Urinary bladder (tissue), 4 donors: ENCODE measurements around the gene GPSM1. TPM values are rescaled to one million over a fixed set of nuclear protein-coding genes. Genes with fewer than 3 reads are reported as not detected.

Source experiments
- DNase-seq: peaks from one replicate; pipeline ENCODE4 v3.0.0-alpha.2; 2015; ENCODE audit errors: extremely low spot score
- H3K27ac ChIP-seq: one replicate; pipeline ENCODE4 v1.5.1; 2013; ENCODE audit warnings: low read depth, mild to moderate bottlenecking, moderate library complexity
- H3K36me3 ChIP-seq: one replicate; pipeline ENCODE4 v1.6.1; 2013; ENCODE audit warnings: mild to moderate bottlenecking, moderate library complexity; ENCODE audit not compliant: insufficient read depth
- H3K4me1 ChIP-seq: one replicate; pipeline ENCODE4 v1.6.1; 2013; ENCODE audit warnings: mild to moderate bottlenecking, moderate library complexity; ENCODE audit not compliant: insufficient read depth
- H3K4me3 ChIP-seq: one replicate; pipeline ENCODE4 v1.5.1; 2013; ENCODE audit warnings: low read depth, low read length
- WGBS: extraction: QIAGEN DNeasy Blood & Tissue Kit; methylation state at CpG from one replicate; pipeline ENCODE4 v1.1.7; 2013; 5-methylcytosine and 5-hydroxymethylcytosine counted together
- polyA plus RNA-seq: library from polyadenylated mRNA; stranded (reverse); fragments of 200-250 nt; gene quantifications from one replicate; pipeline ENCODE4 v1.2.3, GENCODE V29; 2013
- total RNA-seq: library from RNA; depleted of rRNA; stranded (reverse); fragments of >200 nt; gene quantifications from one replicate; pipeline ENCODE4 v1.2.3, GENCODE V29; 2014
- donor health status: healthy with polysubstance abuse.
- donor health status: healthy.

The GPSM1 gene, protein sequence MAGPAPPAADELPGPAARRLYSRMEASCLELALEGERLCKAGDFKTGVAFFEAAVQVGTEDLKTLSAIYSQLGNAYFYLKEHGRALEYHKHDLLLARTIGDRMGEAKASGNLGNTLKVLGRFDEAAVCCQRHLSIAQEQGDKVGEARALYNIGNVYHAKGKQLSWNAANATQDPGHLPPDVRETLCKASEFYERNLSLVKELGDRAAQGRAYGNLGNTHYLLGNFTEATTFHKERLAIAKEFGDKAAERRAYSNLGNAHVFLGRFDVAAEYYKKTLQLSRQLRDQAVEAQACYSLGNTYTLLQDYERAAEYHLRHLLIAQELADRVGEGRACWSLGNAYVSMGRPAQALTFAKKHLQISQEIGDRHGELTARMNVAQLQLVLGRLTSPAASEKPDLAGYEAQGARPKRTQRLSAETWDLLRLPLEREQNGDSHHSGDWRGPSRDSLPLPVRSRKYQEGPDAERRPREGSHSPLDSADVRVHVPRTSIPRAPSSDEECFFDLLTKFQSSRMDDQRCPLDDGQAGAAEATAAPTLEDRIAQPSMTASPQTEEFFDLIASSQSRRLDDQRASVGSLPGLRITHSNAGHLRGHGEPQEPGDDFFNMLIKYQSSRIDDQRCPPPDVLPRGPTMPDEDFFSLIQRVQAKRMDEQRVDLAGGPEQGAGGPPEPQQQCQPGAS
- total RNA-seq (22.3 TPM), polyA plus RNA-seq (13.5 TPM)

DNA sequence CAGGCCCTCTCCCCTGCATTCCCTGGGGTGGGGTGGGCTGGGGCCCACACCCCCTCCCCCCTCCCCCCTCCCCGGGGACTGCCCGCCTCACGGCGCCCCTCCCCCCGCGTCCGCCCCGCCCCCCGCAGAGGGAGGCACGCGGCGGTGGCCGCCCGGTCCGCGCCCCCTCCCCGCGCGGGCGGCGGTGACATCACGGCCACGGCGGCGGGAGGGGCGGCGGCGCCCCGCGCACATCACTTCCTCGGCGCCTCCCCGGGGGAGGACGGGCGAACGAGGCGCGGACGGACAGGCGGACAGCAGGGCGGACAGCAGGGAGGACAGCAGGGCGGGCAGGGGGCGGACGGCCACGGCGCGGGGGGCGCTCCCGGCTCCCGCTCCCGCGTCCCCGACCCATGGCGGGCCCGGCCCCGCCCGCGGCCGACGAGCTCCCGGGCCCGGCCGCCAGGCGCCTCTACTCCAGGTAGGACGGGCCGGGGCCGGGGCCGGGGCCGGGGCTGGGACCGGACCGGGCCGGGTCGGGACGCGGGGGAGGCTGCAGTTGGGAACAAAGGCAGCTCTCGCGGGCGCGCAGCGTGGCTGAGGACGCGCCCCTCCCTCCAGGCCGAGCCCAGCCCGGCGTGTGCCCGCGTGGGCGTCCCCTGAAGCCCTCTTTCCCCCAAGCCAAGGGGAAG is at the start of gene GPSM1:
GPSM1 (plus strand) TSS at position 236 of the 671 bp plus-strand sequence; CDS start at position 393, 157 bp downstream.
- DNase-seq, result no peak
- Histone ChIP-seq H3K4me3 (peak within 1 kb of the TSS; percentile 69), H3K4me1 (no peaks in the 10 kb centered on the region), H3K36me3 (no peaks in the 10 kb centered on the region), H3K27ac (peak within 1 kb of the TSS; percentile 49)
- 1% methylated on average over 75 of the region's 88 CpGs for WGBS

DNA sequence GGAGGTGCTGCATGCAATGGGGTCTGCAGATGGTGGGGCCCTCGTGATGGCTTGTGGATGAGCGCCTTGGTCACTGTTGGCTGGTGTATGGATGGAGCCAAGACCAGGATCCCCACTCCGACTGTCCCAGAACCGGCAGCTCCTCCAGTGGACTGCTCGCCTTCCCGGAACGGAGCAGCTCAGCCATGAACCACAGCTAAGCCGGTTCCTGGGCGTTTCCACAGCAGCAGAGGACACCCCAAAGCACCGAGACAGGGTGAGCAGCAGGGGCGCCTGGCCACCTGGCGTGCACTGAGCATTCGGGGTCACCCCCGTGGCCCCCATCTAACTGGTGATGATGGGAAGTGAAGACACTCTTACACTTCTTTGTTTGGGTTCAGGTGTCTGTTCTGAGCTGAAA is 49.6 kb upstream of the GPSM1 start:
- Histone ChIP-seq H3K4me1 (no peaks in the 10 kb centered on the region), H3K27ac (no peak overlapping the region), H3K36me3 (no peaks in the 10 kb centered on the region), H3K4me3 (no peak overlapping the region)
- DNase-seq, result no peak
- 89% methylated on average over 14 of the region's 14 CpGs for WGBS

DNA sequence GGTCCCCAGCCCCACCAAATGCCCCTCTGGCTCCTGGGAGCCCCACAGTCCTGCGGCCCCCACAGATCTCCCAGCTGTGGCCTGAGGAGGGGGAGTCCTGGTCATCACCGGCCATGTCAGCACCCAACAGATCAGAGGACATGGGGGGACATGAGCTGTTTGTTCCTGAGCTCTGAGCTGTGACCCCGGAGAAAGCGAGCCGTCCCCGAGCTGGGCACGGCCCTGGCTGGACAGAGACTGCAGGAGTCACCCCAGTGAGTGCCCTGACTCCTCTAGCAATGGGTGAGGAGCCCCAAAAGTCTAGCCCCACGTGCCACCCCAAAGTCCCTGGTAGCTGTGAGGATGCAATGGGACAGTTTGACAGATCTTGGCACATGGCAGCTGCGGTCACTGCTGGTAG is 49.1 kb upstream of the GPSM1 start:
- Histone ChIP-seq H3K27ac (no peak overlapping the region), H3K4me1 (no peaks in the 10 kb centered on the region), H3K4me3 (no peak overlapping the region), H3K36me3 (no peaks in the 10 kb centered on the region)
- WGBS, result 87% methylated on average over 9 of the region's 9 CpGs
- DNase-seq, result no peak

DNA sequence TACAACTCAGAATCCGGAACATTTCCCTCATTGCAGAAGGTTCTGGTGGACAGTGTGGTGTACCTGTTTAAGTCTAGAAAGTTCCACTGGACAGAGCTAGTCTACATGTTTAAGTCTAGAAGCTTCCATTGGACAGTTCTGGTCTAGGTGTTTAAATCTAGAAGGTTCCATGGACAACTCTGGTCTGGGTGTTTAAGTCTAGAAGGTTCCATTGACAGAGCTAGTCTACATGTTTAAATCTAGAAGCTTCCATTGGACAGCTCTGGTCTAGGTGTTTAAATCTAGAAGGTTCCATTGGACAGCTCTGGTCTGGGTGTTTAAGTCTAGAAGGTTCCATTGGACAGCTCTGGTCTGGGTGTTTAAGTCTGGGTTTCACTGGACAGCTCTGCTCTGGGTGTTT is 48.4 kb upstream of the GPSM1 start:
- H3K36me3 ChIP-seq, result no peaks in the 10 kb centered on the region
- no peak for DNase-seq
- 88% methylated on average over 1 of the region's 1 CpG for WGBS
- no peaks in the 10 kb centered on the region for H3K4me1 ChIP-seq
- H3K4me3 ChIP-seq, result no peak overlapping the region
- H3K27ac ChIP-seq, result no peak overlapping the region

DNA sequence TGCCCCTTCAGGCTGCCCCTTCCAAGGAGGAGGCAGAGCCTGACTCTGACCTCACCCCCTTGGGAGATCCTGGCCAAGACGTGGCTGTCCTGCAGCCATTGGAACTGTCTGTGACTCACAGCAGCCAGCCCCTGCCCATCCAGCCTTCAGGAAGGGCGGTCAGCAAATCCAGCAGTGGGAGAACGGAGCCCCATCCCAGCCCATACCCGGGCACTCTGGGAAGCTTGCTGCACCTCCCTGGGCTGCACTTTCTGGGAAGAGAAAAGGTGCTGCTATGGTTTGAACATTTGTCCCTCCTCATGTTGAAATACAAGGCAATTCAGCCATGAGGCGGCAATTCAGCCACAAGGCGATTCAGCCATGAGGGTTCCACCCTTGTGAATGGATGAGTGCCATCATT is 47.9 kb upstream of the GPSM1 start:
- Histone ChIP-seq H3K36me3 (no peaks in the 10 kb centered on the region), H3K4me1 (no peaks in the 10 kb centered on the region)
- 89% methylated on average over 6 of the region's 6 CpGs for WGBS

DNA sequence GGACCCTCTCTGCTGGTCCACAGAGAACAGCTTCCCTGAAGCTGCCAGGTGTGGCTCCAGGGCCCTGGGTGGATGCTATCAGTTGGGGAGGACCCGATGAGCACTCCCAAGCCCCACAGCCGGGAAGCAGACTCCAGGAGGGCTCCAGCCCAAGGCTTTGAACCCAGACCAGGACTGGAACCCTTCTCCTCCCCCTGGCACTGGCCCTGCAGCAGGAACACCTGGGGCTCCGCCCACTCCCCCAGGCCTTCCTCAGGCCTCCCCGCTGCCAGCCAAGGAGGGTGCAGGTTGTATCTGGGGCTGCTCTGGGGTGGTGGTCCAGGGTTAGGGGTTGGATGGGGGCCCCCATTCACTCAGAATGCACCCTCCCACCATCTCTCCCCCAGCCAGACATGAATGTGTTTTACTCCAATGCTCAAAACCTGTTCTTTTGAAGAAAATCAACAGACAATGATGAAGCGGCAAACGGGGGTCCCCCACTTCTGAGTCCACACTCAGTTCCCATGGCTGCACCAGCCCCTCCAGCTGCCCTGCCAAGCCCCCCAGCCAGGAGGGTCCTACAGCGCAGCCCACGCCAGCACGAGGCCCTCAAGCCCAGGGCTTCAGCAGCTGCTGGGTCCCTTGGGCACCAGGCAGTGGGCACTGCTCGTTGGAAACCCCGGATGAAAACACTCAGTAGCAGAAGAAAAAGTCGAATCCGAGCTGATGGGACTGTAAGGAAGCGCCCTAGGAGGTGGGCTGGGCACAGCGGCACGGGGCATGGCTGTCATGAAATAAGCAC is 46.6 kb upstream of the GPSM1 start:
- H3K4me3 ChIP-seq, result no peak overlapping the region
- 86% methylated on average over 16 of the region's 16 CpGs for WGBS
- no peaks in the 10 kb centered on the region for H3K4me1 ChIP-seq
- no peak overlapping the region for H3K27ac ChIP-seq
- H3K36me3 ChIP-seq, result no peaks in the 10 kb centered on the region
- DNase-seq, result no peak

More for the DNA sequence above, 47.9 kb upstream of the GPSM1 start:
- Histone ChIP-seq H3K27ac (no peak overlapping the region), H3K4me3 (no peak overlapping the region)
- DNase-seq, result no peak

DNA sequence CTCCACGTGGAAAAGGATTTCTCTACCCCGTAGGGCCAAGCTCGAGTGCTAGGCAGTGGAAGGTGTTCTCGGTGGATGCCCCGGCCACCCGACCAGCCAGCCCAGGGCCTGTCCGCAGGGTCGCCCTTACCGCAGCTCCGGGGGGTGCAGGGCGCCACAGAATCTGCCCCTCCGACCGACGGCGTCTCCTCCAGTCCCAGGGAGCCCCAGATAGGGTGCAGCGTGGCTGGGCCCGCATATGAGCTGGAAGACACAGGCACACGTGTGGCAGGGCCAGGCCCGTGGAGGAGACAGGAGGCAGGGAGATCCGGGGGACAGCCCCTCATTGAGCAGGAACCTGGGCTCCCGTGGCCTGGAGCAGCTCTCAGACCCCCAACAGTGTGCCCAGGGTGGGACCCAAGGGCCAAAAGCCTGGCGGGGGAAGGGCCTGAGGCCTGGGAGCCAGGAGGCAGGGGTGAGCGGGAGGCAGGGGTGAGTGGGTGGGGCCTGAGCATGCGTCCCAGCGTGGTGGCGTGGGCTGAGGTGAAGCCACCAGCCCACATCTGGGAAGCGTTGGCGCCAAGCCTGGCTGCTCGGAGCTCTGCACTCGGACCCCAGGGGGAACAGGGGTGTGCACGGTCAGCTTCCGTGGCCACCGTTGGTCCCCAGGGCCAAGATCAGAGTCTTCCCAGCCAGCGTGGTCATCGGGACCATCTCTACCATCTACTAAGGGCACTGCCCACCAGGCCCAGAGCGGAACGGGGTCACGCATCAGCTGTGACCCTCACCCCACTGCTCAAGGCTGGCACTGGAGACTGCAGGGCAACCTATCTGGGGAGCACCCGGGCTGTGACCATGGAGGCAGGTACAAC is 45.7 kb upstream of the GPSM1 start:
- 86% methylated on average over 39 of the region's 39 CpGs for WGBS
- Histone ChIP-seq H3K4me3 (no peak overlapping the region), H3K36me3 (no peaks in the 10 kb centered on the region), H3K27ac (no peak overlapping the region), H3K4me1 (no peaks in the 10 kb centered on the region)
- no peak for DNase-seq

DNA sequence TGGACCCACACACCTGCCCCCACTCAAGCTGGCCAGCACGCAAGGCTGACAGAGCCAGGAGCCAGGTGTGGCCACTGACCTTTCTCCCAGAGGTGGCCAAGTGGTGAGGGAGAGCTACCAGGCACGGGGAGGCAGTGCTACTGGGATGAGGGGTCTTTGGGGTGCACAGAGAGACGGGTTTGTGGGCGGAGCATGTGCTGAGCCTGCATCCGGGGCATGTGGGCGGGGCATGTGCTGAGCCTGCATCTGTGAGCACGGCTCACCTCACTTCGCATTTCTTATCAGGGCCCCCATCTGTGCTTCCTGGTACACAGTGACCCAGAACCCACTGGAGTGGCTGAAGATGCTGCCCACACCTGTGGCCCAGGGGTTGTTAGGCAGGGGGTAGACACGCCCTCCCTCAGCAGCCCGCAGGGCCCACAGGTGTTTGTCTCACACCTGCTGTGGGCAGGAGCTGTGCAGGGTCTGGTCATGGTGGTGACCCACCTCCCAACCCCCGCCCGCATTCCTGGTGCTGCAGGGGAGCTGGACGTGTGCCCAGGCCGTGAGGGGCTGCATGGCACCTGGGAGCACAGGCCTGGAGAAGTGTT is 45.0 kb upstream of the GPSM1 start:
- DNase-seq, result no peak
- WGBS, result 71% methylated on average over 14 of the region's 14 CpGs
- Histone ChIP-seq H3K36me3 (no peaks in the 10 kb centered on the region), H3K4me1 (no peaks in the 10 kb centered on the region), H3K4me3 (no peak overlapping the region), H3K27ac (no peak overlapping the region)

DNA sequence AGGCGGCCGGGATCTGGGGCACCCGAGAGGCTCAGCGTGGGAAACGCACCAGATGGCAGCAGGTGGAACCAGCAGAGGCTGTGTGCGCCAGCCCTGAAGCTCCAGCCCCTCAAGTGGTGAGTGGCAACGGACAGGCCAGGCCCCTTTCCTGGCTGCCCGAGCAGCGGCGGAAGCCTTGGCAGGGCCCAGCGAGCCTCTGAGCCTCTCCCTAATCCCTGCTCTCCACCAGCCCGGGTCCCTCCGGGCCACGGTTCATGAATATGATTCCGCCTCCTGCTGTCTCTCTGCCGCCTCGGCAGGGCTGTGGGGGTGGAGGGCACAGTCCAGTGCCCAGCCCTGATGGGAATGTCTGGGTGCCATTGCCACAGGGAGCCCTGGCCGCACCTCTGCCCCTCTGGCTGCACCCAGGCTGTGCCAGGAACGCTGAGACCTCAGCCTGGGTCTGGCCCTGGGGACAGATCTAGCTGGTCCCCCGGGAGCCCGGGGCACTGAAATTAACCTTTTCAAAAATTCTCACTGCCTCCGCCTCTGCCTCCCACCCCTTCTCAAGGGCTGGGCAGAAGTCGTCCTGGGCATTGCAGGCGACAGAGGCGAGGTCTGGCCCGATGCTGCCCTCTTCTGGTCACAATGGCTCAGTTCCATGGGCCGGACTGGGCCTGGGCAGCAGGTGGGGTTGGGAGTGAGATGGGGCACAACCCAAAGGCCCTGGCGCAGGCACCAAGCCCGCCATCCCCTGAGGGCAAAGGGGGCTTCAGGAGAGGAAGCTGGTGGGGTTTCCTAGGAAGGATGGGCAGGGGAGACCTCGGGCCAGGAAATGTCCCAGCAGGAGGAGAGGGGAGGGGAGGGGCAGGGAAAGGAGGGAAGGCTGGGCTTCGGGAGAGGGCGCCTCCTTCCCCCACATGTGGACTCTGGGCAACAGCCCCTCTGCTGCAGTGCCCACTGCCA is 43.8 kb upstream of the GPSM1 start:
- no peak overlapping the region for H3K4me3 ChIP-seq
- H3K27ac ChIP-seq, result no peak overlapping the region
- 13% methylated on average over 31 of the region's 32 CpGs for WGBS
- H3K4me1 ChIP-seq, result no peaks in the 10 kb centered on the region
- no peak for DNase-seq
- H3K36me3 ChIP-seq, result no peaks in the 10 kb centered on the region

DNA sequence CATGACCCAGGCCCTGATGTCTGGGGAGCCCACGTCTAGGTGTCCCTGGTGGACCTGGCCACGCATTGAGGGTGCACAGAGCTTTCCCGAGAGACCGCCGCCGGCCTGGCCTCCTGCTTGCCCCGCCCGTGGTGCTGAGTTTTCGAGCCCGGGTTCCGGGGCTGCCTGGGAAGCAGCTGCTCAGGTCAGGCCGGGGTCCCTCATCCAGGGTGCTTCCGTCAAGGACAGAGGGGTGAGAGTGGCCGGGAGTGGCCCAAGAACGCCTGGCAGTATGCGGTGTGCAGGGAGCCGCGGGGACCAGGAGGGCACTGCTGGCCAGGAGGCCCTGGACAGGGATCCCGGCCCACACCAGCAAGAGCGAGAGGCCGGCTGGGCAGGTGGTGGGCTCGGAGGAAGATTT is 43.0 kb upstream of the GPSM1 start:
- no peak overlapping the region for H3K4me3 ChIP-seq
- H3K4me1 ChIP-seq, result no peaks in the 10 kb centered on the region
- H3K27ac ChIP-seq, result no peak overlapping the region
- WGBS, result 69% methylated on average over 22 of the region's 22 CpGs
- H3K36me3 ChIP-seq, result no peaks in the 10 kb centered on the region
- no peak for DNase-seq

DNA sequence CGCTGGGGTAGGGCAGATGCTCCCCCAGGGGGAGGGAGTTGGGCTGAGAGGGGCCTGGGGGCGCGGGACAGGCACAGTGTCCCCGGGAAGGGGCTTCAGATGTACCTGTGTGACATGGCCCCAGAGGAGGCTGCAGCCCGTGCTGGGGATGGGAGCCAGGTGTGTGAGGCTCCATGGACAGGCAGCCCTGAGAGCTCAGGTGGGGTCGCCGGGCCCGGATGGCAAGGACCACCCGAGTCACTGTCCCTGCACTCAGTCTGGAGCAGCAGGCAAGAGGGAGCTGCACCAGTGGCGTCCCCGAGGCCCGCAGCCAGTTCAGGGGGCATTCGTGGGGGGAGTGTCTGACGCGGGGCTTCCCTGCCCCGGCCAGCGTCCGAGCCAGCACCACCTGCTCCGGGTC is 42.4 kb upstream of the GPSM1 start:
- H3K36me3 ChIP-seq, result no peaks in the 10 kb centered on the region
- no peaks in the 10 kb centered on the region for H3K4me1 ChIP-seq
- H3K4me3 ChIP-seq, result no peak overlapping the region
- no peak overlapping the region for H3K27ac ChIP-seq
- WGBS, result 86% methylated on average over 19 of the region's 19 CpGs
- DNase-seq, result no peak
